Muscle layer of duodenum (tissue), 2 donors: Measurements from ENCODE around the gene NECTIN4.

Experiments
- H3K27ac ChIP-seq: one replicate; pipeline ENCODE4 v1.7.0; 2013; ENCODE audit warnings: mild to moderate bottlenecking, low read length
- H3K27me3 ChIP-seq: one replicate; pipeline ENCODE4 v1.7.0; 2013; ENCODE audit warnings: low read depth, mild to moderate bottlenecking, control low read depth, low read length
- H3K36me3 ChIP-seq, 2 donors: one replicate each; pipeline ENCODE4 v1.7.0; 2013; ENCODE audit warnings: low read length in 2 of 2, control low read depth in 1 of 2, mild to moderate bottlenecking in 1 of 2; ENCODE audit not compliant: insufficient read depth in 2 of 2, control insufficient read depth in 1 of 2
- H3K4me1 ChIP-seq, 2 donors: one replicate each; pipeline ENCODE4 v1.7.0; 2013; ENCODE audit warnings: low read length in 2 of 2, mild to moderate bottlenecking in 2 of 2, control low read depth in 1 of 2, moderate library complexity in 1 of 2; ENCODE audit not compliant: insufficient read depth in 2 of 2, control insufficient read depth in 1 of 2
- H3K4me3 ChIP-seq, 2 donors: one replicate each; pipeline ENCODE4 v1.7.0; 2013; ENCODE audit warnings: low read length in 2 of 2, low read depth in 1 of 2, mild to moderate bottlenecking in 1 of 2
- H3K9me3 ChIP-seq, 2 donors: one replicate each; pipeline ENCODE4 v1.7.0; 2013; ENCODE audit warnings: low read length in 2 of 2, control low read depth in 1 of 2, mild to moderate bottlenecking in 1 of 2; ENCODE audit not compliant: control insufficient read depth in 1 of 2
- donor health status: healthy.

Gene NECTIN4

DNA sequence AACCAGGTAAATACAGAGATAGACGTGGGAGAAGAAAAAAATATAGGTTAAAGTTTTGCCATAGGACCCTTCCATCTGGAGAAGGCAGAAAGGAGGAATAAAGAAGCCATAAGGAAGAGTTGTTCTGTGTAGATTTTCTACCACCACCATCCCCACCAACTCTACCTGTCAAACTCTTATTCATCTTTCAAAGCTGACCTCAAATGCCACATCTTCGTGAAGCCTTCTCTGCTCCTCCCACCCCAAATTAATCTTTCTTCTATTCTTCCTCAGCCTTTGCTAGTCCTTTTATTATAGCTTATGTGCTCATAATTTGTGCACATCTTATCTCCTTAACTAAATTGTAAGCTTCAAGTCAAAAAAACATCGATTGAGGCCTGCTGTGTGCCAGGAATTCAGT lies 1.3 kb upstream of the NECTIN4 start:
- H3K4me3 ChIP-seq: no peak overlapping the region
- no peaks in the 10 kb centered on the region for H3K4me1 ChIP-seq
- no peaks in the 10 kb centered on the region for H3K36me3 ChIP-seq
- no peaks in the 10 kb centered on the region for H3K9me3 ChIP-seq
- no peak overlapping the region for H3K27ac ChIP-seq
- H3K27me3 ChIP-seq: no peaks in the 10 kb centered on the region

DNA sequence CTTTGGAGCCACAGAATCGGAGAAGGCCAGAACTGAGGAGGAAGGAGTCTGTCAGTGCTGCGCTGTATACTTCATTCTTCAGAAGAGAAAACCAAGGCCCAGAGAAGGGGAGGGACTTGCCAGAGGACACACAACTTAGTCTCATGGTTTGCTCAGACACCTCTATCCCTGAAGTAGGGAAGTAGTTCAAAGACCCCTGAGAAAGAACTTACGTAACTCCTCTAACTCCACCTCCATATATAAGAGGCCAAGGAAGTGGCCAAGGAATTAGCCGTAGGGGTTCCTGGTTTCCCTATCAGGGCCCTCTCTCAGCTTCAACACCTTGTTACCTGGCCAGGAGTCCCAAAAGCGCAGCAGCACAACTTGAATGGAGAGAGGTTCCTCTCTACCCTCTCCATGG lies 580 bp upstream of the NECTIN4 start:
- no peaks in the 10 kb centered on the region for H3K36me3 ChIP-seq
- H3K4me1 ChIP-seq: no peaks in the 10 kb centered on the region
- H3K4me3 ChIP-seq: no peak overlapping the region
- H3K9me3 ChIP-seq: no peaks in the 10 kb centered on the region
- H3K27me3 ChIP-seq: no peaks in the 10 kb centered on the region
- no peak overlapping the region for H3K27ac ChIP-seq

DNA sequence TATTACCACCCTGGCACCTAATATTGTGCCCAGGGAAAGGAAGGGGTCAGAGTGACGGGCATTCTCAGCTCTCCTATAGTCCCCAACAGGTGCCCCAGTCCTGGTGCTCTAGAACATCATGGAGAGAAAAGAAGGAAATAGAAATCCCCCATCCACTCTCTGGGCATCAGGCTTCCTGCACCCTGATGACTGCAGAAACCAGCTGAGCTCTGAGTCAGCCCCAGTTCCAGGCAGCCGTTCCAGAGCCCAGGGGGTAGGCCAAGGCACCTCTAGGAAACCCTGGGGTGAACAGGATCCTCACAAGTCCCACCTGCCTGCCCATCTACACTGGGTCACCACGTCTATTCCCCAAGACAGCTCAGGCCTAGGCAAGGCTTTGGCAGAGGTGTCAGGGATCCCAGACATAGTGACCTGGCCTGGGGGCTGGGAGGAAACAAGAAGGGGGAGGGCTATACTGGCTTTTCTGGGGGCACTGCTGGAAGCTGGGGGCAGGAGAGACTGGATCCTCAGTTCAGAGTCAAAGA lies 709 bp downstream of the NECTIN4 start:
- Histone ChIP-seq H3K4me1 (no peaks in the 10 kb centered on the region), H3K36me3 (no peaks in the 10 kb centered on the region), H3K9me3 (no peaks in the 10 kb centered on the region), H3K4me3 (peak overlapping the region in 1 of 2 donors; percentile 7), H3K27ac (no peak overlapping the region), H3K27me3 (no peaks in the 10 kb centered on the region)

DNA sequence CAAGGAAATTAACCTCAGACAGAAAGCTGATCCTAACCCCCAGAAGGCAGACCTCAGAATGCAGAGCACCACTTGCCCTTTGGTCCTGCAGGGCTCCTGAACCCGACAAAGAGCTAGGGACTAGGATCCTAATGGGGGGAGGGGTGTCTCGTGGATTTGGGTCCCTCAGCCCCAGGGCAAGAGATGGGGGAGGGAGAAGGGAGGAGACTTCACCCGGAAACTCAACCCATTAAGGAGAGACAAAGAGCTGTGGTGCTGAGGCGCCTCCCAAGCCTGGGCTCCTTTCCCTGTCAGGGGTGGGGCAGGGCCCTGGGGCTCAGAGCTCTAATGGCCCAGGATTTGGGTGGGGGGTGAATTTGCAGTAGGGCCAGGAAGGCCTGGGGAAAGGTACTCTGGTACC lies 2.9 kb downstream of the NECTIN4 start:
- Histone ChIP-seq H3K36me3 (no peaks in the 10 kb centered on the region), H3K4me3 (no peak overlapping the region), H3K9me3 (no peaks in the 10 kb centered on the region), H3K27me3 (no peaks in the 10 kb centered on the region), H3K27ac (no peak overlapping the region), H3K4me1 (no peaks in the 10 kb centered on the region)

DNA sequence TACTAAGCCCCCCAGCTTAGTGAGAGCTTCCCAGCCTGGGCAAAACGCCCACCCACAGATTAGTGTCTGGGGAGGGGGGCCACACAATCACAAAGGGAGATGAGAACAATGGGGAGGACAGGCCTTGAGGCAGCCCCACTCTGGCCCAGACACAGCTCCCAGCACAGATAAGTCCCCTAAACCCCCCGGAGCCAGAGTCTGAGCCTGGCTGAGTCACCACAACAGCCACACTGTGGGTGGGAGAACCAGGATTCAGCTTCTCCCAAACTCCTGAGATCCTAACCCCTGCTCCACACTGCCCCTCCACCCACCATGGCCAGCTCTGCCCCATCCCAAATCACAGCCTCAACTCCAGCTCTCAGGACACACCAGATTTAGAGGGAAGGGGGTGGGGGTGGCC lies 4.2 kb downstream of the NECTIN4 start:
- no peaks in the 10 kb centered on the region for H3K4me1 ChIP-seq
- H3K36me3 ChIP-seq: no peaks in the 10 kb centered on the region
- H3K27me3 ChIP-seq: no peaks in the 10 kb centered on the region
- H3K4me3 ChIP-seq: no peak overlapping the region
- H3K27ac ChIP-seq: no peak overlapping the region
- no peaks in the 10 kb centered on the region for H3K9me3 ChIP-seq

DNA sequence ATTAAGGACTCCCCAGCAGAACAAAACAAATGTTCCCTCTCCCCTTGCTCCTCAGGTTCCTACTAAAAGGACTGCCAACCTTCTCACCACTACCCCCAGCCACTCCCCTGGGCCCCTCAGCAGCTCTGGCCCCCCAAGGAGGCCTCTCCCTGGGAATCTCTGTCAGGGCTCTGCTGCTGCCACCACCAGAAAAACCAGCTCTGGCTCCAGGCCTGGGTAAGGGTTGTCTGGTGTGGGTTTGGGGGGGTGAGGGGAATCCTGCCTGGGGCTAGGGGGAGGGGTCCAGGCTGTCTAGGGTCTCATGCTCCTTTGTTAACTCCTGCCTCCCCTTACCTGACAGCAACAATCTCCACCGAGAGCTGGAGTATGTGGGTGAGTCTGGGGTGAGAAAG lies 4.8 kb downstream of the NECTIN4 start:
- no peak overlapping the region for H3K27ac ChIP-seq
- no peaks in the 10 kb centered on the region for H3K4me1 ChIP-seq
- no peaks in the 10 kb centered on the region for H3K9me3 ChIP-seq
- H3K27me3 ChIP-seq: no peaks in the 10 kb centered on the region
- no peaks in the 10 kb centered on the region for H3K36me3 ChIP-seq
- H3K4me3 ChIP-seq: no peak overlapping the region

DNA sequence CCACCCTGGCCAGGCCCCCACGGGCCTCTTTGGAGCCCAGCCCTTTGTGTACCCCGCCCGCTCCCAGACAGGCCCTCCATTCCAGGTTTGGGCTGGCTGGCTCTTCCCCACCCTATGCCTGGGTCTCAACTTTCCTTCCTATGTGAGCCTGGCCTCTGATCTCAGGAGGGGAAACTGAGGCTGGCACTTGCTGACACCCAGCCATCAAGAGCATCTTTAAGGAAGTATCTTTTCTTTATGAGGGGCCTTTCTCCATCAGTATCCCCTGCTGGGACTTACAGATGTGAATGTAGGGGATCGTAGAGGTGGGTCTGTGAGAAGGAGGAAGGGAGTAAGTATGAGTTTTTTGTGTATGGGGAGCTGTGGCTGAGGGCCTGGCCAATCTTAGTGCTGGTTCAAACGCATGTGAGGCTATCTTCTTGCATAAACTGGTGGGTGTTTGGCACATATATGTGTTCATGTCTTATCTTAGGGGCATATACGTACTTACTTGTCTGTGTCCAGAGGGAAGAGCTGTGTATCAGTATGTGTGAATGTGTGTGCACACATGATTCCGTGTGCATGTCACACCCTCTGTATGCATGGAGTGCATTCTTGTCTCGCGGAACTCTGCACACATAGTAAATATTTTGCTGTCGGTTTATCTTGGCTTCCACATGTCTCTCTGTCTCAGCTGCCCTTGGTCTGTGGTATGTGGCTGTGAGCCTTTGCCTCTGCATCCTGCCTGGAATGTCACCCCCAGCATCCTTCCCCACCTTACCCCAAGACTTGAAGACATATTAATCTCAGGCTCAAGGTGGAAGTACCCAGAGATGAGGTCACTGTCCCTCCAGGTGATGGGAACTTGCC lies 5.4 kb downstream of the NECTIN4 start:
- H3K4me3 ChIP-seq: no peak overlapping the region
- H3K36me3 ChIP-seq: no peaks in the 10 kb centered on the region
- no peaks in the 10 kb centered on the region for H3K27me3 ChIP-seq
- H3K27ac ChIP-seq: no peak overlapping the region
- H3K9me3 ChIP-seq: no peaks in the 10 kb centered on the region
- H3K4me1 ChIP-seq: no peaks in the 10 kb centered on the region

DNA sequence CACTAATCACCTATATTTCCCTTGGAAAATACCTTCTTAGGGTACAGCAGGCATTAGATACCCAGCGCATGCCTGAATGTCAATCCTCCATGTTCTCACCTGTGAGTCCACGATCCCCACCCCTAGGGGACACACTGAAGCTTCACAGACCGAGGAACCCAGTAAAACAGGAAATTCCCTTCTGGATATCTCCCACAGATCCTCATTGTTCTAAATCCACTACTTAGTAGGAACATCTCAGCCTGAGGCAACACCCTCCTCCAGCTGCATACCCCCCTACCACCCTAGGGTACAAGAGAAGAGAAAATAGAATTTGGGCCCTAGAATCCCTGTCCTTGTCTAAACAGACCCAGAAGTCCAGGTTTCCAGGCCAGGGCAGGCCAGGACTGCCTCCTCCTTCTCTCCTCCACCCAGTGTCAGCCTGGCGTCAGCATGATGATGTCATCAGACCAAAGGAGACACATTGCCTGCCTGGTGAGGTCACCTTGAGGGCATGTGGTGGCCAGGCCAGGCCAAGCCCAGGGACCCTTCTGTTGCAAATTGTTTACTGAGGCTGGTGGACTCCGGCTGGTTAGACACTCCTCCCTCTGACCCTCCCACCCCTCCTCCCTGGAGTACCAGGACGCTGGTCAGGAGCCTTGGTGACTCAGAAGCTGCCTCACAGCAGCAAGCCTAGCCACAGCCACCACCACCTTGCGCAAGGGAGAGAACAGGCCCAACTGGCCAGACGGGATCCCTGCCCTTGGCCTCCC lies 6.2 kb downstream of the NECTIN4 start:
- Histone ChIP-seq H3K9me3 (no peaks in the 10 kb centered on the region), H3K36me3 (no peaks in the 10 kb centered on the region), H3K4me1 (no peaks in the 10 kb centered on the region), H3K4me3 (no peak overlapping the region), H3K27ac (peak overlapping the region; percentile 5), H3K27me3 (no peaks in the 10 kb centered on the region)

DNA sequence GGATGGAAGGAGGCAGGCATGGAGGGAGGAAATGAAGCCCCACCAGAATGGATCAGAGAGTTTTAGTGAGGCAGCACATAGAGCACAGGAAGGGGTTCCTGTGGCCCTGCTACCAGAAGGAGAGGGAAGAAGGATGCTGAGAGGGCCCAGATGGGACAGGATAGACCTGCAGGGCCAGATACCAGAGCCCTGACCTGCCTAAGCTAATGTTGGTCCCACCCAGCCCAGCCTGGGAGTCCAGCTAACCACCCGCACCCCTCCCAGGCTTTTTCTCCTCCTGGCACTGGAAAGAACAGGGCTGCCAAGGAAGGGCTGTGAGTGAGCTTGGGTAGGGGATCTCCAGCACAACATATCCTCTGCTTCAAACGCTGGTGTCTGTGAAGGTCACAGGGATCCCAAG lies 6.9 kb downstream of the NECTIN4 start:
- no peak overlapping the region for H3K27ac ChIP-seq
- no peaks in the 10 kb centered on the region for H3K4me1 ChIP-seq

DNA sequence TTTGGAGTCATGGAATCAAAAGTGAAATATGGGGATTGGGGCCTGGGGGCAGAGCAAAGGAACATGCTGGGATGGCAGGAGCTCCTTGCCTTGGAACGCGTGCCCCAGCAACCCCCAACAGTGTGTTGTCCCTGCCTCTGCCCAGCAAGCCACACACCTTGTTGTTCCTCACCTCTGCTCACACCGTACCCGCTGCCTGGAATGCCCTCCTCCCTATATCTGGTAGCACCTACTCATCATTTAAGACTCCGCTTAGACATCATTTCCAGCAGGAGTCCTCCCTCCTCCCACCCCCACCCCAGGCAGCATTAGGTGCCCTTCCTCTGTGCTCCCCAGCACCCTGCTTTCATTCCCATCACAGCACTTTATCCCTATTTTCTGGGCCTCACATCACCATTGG lies 7.8 kb downstream of the NECTIN4 start:
- Histone ChIP-seq H3K4me3 (no peak overlapping the region), H3K36me3 (no peaks in the 10 kb centered on the region), H3K9me3 (no peaks in the 10 kb centered on the region), H3K4me1 (no peaks in the 10 kb centered on the region), H3K27me3 (no peaks in the 10 kb centered on the region), H3K27ac (no peak overlapping the region)

More for the DNA sequence above, 6.9 kb downstream of the NECTIN4 start:
- Histone ChIP-seq H3K4me3 (no peak overlapping the region), H3K27me3 (no peaks in the 10 kb centered on the region), H3K36me3 (no peaks in the 10 kb centered on the region), H3K9me3 (no peaks in the 10 kb centered on the region)

DNA sequence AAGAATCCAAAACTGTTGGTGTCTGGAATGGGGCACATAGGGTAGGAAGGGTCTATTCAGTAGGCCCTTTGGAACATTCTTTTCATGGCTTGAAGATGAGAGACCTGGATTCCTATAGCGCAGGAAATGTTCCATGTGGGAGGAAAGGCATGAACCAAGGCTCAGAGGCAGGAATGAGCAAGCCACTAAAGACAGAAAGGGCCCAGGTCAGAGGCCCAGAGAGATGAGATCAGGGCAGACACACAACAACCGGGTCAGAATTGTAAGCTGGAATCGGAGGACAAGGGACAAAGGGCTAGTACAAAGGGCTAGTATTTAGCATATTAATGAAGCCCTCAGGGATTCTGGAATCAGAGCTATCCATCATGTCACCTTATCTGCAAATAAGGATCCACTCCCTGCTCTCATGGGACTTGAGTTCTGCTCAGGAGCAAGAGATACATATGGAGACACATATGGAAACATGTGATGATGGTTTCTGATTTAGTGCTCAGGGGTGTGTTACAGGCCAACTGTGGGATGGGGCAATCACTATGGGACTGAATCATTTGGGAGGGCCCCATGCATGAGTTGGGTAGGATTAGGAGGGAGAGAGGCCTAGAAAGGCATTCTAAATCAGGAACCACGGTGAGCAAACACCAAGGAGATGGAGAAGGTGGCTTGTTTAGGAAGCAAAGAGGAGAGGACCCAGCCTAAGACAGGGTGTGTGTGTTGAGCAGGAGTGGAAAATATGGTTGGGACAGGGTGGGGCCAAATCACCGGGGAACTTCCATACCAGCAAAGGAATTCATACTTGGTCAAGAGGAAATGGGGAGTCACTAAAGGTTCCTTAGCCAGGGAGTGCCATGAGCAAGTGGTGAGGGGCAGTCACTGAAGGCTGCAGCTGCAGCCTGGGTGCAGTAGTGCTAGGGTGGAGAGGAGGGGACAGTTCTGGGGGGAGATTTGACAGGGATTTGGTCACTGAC lies 8.6 kb downstream of the NECTIN4 start:
- Histone ChIP-seq H3K9me3 (no peaks in the 10 kb centered on the region), H3K36me3 (no peaks in the 10 kb centered on the region), H3K27ac (no peak overlapping the region), H3K27me3 (no peaks in the 10 kb centered on the region), H3K4me3 (no peak overlapping the region), H3K4me1 (no peaks in the 10 kb centered on the region)
